HepG2 (cell line): ENCODE measurements around the gene FPGS. TPM values are rescaled to one million over a fixed set of nuclear protein-coding genes. Genes with fewer than 3 reads are reported as not detected.

Experiments used
- ARHGAP35 ChIP-seq: sonication (generic); formaldehyde crosslinking; IDR thresholded peaks from 2 replicates; pipeline ENCODE4 v1.9.0; 2022; ENCODE audit warnings: mild to moderate bottlenecking, inconsistent platforms, moderate library complexity, missing genetic modification reagents, borderline replicate concordance
- ATF7 ChIP-seq, 2 experiments: fragments of 450-650 bp in 1 of 2; sonication (generic) in 1 of 2; formaldehyde crosslinking in 1 of 2; IDR thresholded peaks; 2 replicates each; pipeline versions ENCODE4 v1.4.0 to v1.6.1; 2016 to 2020; ENCODE audit warnings: antibody characterized with exemption in 1 of 2, mild to moderate bottlenecking in 1 of 2, missing genetic modification reagents in 1 of 2
- NCOR1 ChIP-seq: fragments of 200-600 bp; sonication (generic); IDR thresholded peaks from 2 replicates; pipeline ENCODE4 v1.7.0; 2017; ENCODE audit warnings: antibody characterized with exemption, low read length, borderline replicate concordance
- NRL ChIP-seq: sonication (generic); formaldehyde crosslinking; IDR thresholded peaks from 2 replicates; pipeline ENCODE4 v1.5.0; 2020; ENCODE audit warnings: missing genetic modification reagents, mild to moderate bottlenecking, moderate library complexity, borderline replicate concordance
- POGZ ChIP-seq: sonication (generic); formaldehyde crosslinking; IDR thresholded peaks from 2 replicates; pipeline ENCODE4 v1.4.0; 2020; ENCODE audit warnings: mild to moderate bottlenecking, missing genetic modification reagents
- PRPF4 ChIP-seq: fragments of 200-400 bp; formaldehyde crosslinking; IDR thresholded peaks from 2 replicates; pipeline ENCODE4 v1.6.1; 2016; ENCODE audit warnings: low read length, low read depth; ENCODE audit not compliant: poor library complexity, severe bottlenecking
- SP1 ChIP-seq, 2 experiments: fragments of 450-650 bp in 1 of 2; sonication (generic) in 1 of 2; formaldehyde crosslinking in 1 of 2; IDR thresholded peaks; 2 replicates each; pipeline versions ENCODE4 v1.4.0 to v1.6.1; 2016 to 2020; ENCODE audit warnings: missing genetic modification reagents in 1 of 2
- U2AF1 ChIP-seq: fragments of 200-400 bp; formaldehyde crosslinking; optimal IDR thresholded peaks from 2 replicates; pipeline ENCODE3; 2017; ENCODE audit warnings: mild to moderate bottlenecking, low read depth, low read length
- ZBTB33 ChIP-seq: sonication (generic); formaldehyde crosslinking; IDR thresholded peaks from 2 replicates; pipeline ENCODE4 v1.4.0; 2020; ENCODE audit warnings: missing genetic modification reagents
- ZNF407 ChIP-seq: sonication (generic); formaldehyde crosslinking; IDR thresholded peaks from one replicate; pipeline ENCODE4 v1.5.1; 2020; ENCODE audit warnings: mild to moderate bottlenecking, missing genetic modification reagents; ENCODE audit errors: not compliant biosample characterization
- ZNF432 ChIP-seq: sonication (generic); formaldehyde crosslinking; IDR thresholded peaks from 2 replicates; pipeline ENCODE4 v1.5.0; 2020; ENCODE audit warnings: missing genetic modification reagents, mild to moderate bottlenecking, borderline replicate concordance
- ZNF446 ChIP-seq: sonication (generic); formaldehyde crosslinking; IDR thresholded peaks from 2 replicates; pipeline ENCODE4 v1.5.0; 2020; ENCODE audit warnings: mild to moderate bottlenecking, missing genetic modification reagents
- ZNF605 ChIP-seq: sonication (generic); formaldehyde crosslinking; IDR thresholded peaks from 2 replicates; pipeline ENCODE4 v1.8.0; 2022; ENCODE audit warnings: mild to moderate bottlenecking, missing genetic modification reagents
- ZNF607 ChIP-seq: sonication (generic); formaldehyde crosslinking; IDR thresholded peaks from 2 replicates; pipeline ENCODE4 v1.5.1; 2020; ENCODE audit warnings: missing genetic modification reagents, mild to moderate bottlenecking, borderline replicate concordance
- ZNF746 ChIP-seq: sonication (generic); formaldehyde crosslinking; IDR thresholded peaks from 2 replicates; pipeline ENCODE4 v1.8.0; 2022; ENCODE audit warnings: mild to moderate bottlenecking, missing genetic modification reagents
- ZSCAN30 ChIP-seq: sonication (generic); formaldehyde crosslinking; IDR thresholded peaks from 2 replicates; pipeline ENCODE4 v1.5.0; 2020; ENCODE audit warnings: mild to moderate bottlenecking, missing genetic modification reagents
- polyA plus RNA-seq, 8 experiments: library from polyadenylated mRNA; depleted of rRNA in 3 of 8; stranded (reverse) in 7 of 8; unstranded in 1 of 8; fragments of >200 nt; fragmentation: Illumina TruSeq in 4 of 8; extraction: Trizol in 4 of 8; gene quantifications; 2 replicates each; pipeline versions ENCODE4 v1.2.1 to v1.2.3, GENCODE V29; 2011 to 2016; ENCODE audit warnings: low read depth in 4 of 8, missing spikeins in 1 of 8, mixed read lengths in 1 of 8; ENCODE audit not compliant: insufficient read depth in 1 of 8
- total RNA-seq, 5 experiments: library from RNA; depleted of rRNA; stranded (reverse); fragments of >200 nt; fragmentation: Illumina TruSeq; extraction: Trizol; gene quantifications; 2 replicates each; pipeline ENCODE4 v1.2.3, GENCODE V29; 2016; ENCODE audit warnings: low read depth in 1 of 5
- TF ChIP-seq, protein P1 (sequence below): IDR thresholded peaks from 2 replicates; pipeline ENCODE4 v1.6.1; 2016; ENCODE audit warnings: mild to moderate bottlenecking, missing biosample characterization, missing genetic modification reagents

Gene FPGS
- total and polyA plus RNA-seq, 2 of the 13 experiments (the other 11 are each of a cell fraction or from before 2014, with no cell fraction given) = 35.6 to 36.8 TPM

GRCh38 chr9:127802576-127803443 lies at the start of gene FPGS (continued):
- TF ChIP-seq, protein P1, sequence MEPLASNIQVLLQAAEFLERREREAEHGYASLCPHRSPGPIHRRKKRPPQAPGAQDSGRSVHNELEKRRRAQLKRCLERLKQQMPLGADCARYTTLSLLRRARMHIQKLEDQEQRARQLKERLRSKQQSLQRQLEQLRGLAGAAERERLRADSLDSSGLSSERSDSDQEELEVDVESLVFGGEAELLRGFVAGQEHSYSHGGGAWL (CRISPR knock-in tag) = peak; percentile 82; the same call in 1 of the 2 replicates
- no peak for TF ChIP-seq NRL
- no peak for TF ChIP-seq ZNF432 (CRISPR knock-in tag)
- no peak for TF ChIP-seq ATF7 (IDR thresholded peaks at IDR 0.05)
- 0 out of 2 replicates have a peak, but pooled peaks have one; percentile 20 for TF ChIP-seq ATF7 (CRISPR knock-in tag; IDR thresholded peaks at IDR 0.05)
- peak; percentile 60; the same call in 1 of the 2 replicates for TF ChIP-seq POGZ (CRISPR knock-in tag)
- no peak for TF ChIP-seq PRPF4
- TF ChIP-seq ZSCAN30 (CRISPR knock-in tag) = no peak
- peak; percentile 79; the same call in 1 of the 2 replicates for TF ChIP-seq ZNF605 (CRISPR knock-in tag)
- peak; percentile 76 for TF ChIP-seq ARHGAP35 (CRISPR knock-in tag)
- TF ChIP-seq U2AF1 = no peak
- TF ChIP-seq ZNF407 = no peak
- TF ChIP-seq ZNF607 = peak; percentile 60; the same call in 1 of the 2 replicates
- TF ChIP-seq ZBTB33 (CRISPR knock-in tag) = no peak
- no peak for TF ChIP-seq NCOR1
- TF ChIP-seq SP1 (IDR thresholded peaks at IDR 0.05) = no peak
- TF ChIP-seq SP1 (CRISPR knock-in tag; IDR thresholded peaks at IDR 0.05) = peak; percentile 3; the same call in 1 of the 2 replicates
- no peak; the same call in 1 of the 2 replicates for TF ChIP-seq ZNF746
- TF ChIP-seq ZNF446 (CRISPR knock-in tag) = peak; percentile 76; the same call in 1 of the 2 replicates
